ENCODE data around the gene MAMDC4.

- TF ChIP-seq CTCF (IDR thresholded peaks at IDR 0.05; ENCODE audit: poor library complexity): no peak
- no peak for TF ChIP-seq EZH2phosphoT487 (IDR thresholded peaks at IDR 0.05; ENCODE audit: low read depth, severe bottlenecking, unreplicated experiment)
- no peak for TF ChIP-seq EZH2 (IDR thresholded peaks at IDR 0.05; ENCODE audit: borderline replicate concordance)
Observed at GRCh38 chr9:136882109-136882946, 30.2 kb downstream of the MAMDC4 start.
